Neural crest cell (in vitro differentiated cells): Measurements from ENCODE around the gene CLEC16A. TPM values are rescaled to one million over a fixed set of nuclear protein-coding genes. Genes with fewer than 3 reads are reported as not detected.

ENCODE experiments used
- DNase-seq: peaks from one replicate; pipeline ENCODE4 v3.0.0; 2021; ENCODE audit warnings: low read depth, mixed read lengths, low spot score
- H3K27ac Mint-ChIP-seq: one replicate; pipeline ENCODE4 v1.8.0; 2021; ENCODE audit warnings: mild to moderate bottlenecking, mixed read lengths; ENCODE audit not compliant: unreplicated experiment
- H3K27me3 Mint-ChIP-seq: 2 replicates; pipeline ENCODE4 v1.8.0; 2021; ENCODE audit warnings: low read depth, mild to moderate bottlenecking, mixed read lengths
- H3K36me3 Mint-ChIP-seq: 2 replicates; pipeline ENCODE4 v1.8.0; 2021; ENCODE audit warnings: low read depth, mild to moderate bottlenecking, mixed read lengths
- H3K4me1 Mint-ChIP-seq: 2 replicates; pipeline ENCODE4 v1.8.0; 2021; ENCODE audit warnings: mixed read lengths
- H3K4me3 Mint-ChIP-seq: one replicate; pipeline ENCODE4 v1.8.0; 2021; ENCODE audit warnings: mild to moderate bottlenecking, mixed read lengths
- H3K9me3 Mint-ChIP-seq: 2 replicates; pipeline ENCODE4 v1.8.0; 2021; ENCODE audit warnings: mixed read lengths
- CTCF ChIP-seq: fragments of 200-600 bp; sonication (generic); conservative IDR thresholded peaks from 2 replicates; pipeline ENCODE4 v1.5.0; 2021; ENCODE audit warnings: antibody characterized with exemption, mild to moderate bottlenecking
- total RNA-seq: library from RNA; stranded (reverse); gene quantifications from 2 replicates; pipeline ENCODE4 v1.2.1, GENCODE V29; 2021

CLEC16A gene
- total RNA-seq, 1 donor from 2014 or later, result 21.3 TPM

- H3K36me3 Mint-ChIP-seq, result no peaks in the 10 kb centered on the region
- no peaks in the 10 kb centered on the region for H3K27me3 Mint-ChIP-seq
- H3K4me3 Mint-ChIP-seq, result no peak overlapping the region
- H3K9me3 Mint-ChIP-seq, result no peaks in the 10 kb centered on the region
- DNase-seq, result no peak
- H3K27ac Mint-ChIP-seq, result no peak overlapping the region
- H3K4me1 Mint-ChIP-seq, result no peaks in the 10 kb centered on the region
- TF ChIP-seq CTCF, result no peak
Measured at GRCh38 chr16:11177578-11178160, 233.3 kb downstream of the CLEC16A start.

GRCh38 chr16:11178424-11178823 lies 234.1 kb downstream of the CLEC16A start:
- no peak overlapping the region for H3K27ac Mint-ChIP-seq
- H3K4me1 Mint-ChIP-seq, result no peaks in the 10 kb centered on the region
- no peak for DNase-seq
- no peaks in the 10 kb centered on the region for H3K36me3 Mint-ChIP-seq
- no peak overlapping the region for H3K4me3 Mint-ChIP-seq
- no peaks in the 10 kb centered on the region for H3K9me3 Mint-ChIP-seq
- no peak for TF ChIP-seq CTCF
- no peaks in the 10 kb centered on the region for H3K27me3 Mint-ChIP-seq

GRCh38 chr16:11179574-11179973 lies 235.2 kb downstream of the CLEC16A start:
- Mint-ChIP-seq H3K9me3 (no peaks in the 10 kb centered on the region), H3K4me1 (no peaks in the 10 kb centered on the region), H3K27ac (no peak overlapping the region), H3K4me3 (no peak overlapping the region), H3K36me3 (no peaks in the 10 kb centered on the region), H3K27me3 (no peaks in the 10 kb centered on the region)
- DNase-seq, result no peak
- no peak for TF ChIP-seq CTCF

- peak overlapping the region; percentile 81 for H3K27ac Mint-ChIP-seq
- no peak for DNase-seq
- TF ChIP-seq CTCF, result no peak
- no peaks in the 10 kb centered on the region for H3K27me3 Mint-ChIP-seq
- no peaks in the 10 kb centered on the region for H3K4me1 Mint-ChIP-seq
- no peaks in the 10 kb centered on the region for H3K36me3 Mint-ChIP-seq
- no peak overlapping the region for H3K4me3 Mint-ChIP-seq
- no peaks in the 10 kb centered on the region for H3K9me3 Mint-ChIP-seq
Measured at GRCh38 chr16:11180489-11180888, 236.1 kb downstream of the CLEC16A start.

- DNase-seq, result no peak
- H3K36me3 Mint-ChIP-seq, result no peaks in the 10 kb centered on the region
- peak overlapping the region; percentile 57 for H3K27ac Mint-ChIP-seq
- no peak for TF ChIP-seq CTCF
- H3K4me3 Mint-ChIP-seq, result no peak overlapping the region
- no peaks in the 10 kb centered on the region for H3K4me1 Mint-ChIP-seq
- H3K27me3 Mint-ChIP-seq, result no peaks in the 10 kb centered on the region
- no peaks in the 10 kb centered on the region for H3K9me3 Mint-ChIP-seq
Measured at GRCh38 chr16:11181242-11181898, 237.0 kb downstream of the CLEC16A start.
